Sigmoid colon (tissue), 4 donors: ENCODE data around the gene FHL3.

Experiments
- EP300 ChIP-seq, 4 donors: sonication (generic); formaldehyde crosslinking; IDR thresholded peaks; one replicate each; pipeline ENCODE4 v1.6.1; 2017; ENCODE audit warnings: antibody characterized with exemption in 4 of 4
- POLR2A ChIP-seq, 2 donors: fragments of 450-650 bp; IDR thresholded peaks; one replicate each; pipeline ENCODE4 v1.6.1; 2016; ENCODE audit warnings: antibody characterized with exemption in 2 of 2, mild to moderate bottlenecking in 2 of 2, moderate library complexity in 2 of 2
- POLR2AphosphoS5 ChIP-seq, 4 donors: sonication (generic); formaldehyde crosslinking; IDR thresholded peaks; one replicate each; pipeline ENCODE4 v1.6.1; 2017; ENCODE audit warnings: antibody characterized with exemption in 4 of 4
- TF ChIP-seq, protein P1 (sequence below), 4 experiments: fragments of 450-650 bp in 3 of 4; fragments of 200-600 bp in 1 of 4; IDR thresholded peaks; one replicate each; pipeline ENCODE4 v1.5.1; 2016 to 2019; ENCODE audit warnings: antibody characterized with exemption in 4 of 4, mild to moderate bottlenecking in 3 of 4, moderate library complexity in 2 of 4

DNA sequence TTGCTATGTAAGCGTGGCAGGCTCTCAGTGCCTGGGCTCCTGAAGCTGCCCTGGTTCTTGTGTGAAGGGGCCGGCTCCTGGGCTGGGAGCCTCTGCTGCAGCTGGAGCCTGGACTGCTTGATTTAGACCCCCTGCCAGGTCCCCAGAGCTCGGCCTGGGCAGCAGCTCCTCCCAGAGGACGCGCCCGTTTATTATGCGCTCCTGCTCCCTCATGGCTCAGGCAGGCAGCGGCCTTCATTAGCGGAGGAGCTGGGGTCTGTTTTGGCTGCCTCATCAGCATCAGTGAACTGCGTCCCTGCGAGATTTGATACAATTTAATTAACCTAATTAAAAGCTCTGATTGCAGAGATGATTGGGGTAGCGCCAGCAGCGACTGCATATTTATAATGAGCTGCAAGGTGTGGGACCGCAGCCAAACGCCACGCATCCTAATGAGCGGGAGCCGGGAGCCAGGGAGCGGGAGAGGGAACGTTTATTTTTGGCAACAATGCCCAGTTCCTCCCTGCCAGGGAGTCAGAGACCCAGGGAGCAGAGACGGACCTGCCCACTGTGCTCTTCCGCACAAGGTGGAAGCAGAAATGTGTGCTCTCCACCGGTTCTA is 23.9 kb upstream of the FHL3 start:
- TF ChIP-seq POLR2AphosphoS5 (IDR thresholded peaks at IDR 0.05), result no peak
- no peak for TF ChIP-seq EP300 (IDR thresholded peaks at IDR 0.05)
- TF ChIP-seq POLR2A (IDR thresholded peaks at IDR 0.05), result no peak
- TF ChIP-seq, protein P1, sequence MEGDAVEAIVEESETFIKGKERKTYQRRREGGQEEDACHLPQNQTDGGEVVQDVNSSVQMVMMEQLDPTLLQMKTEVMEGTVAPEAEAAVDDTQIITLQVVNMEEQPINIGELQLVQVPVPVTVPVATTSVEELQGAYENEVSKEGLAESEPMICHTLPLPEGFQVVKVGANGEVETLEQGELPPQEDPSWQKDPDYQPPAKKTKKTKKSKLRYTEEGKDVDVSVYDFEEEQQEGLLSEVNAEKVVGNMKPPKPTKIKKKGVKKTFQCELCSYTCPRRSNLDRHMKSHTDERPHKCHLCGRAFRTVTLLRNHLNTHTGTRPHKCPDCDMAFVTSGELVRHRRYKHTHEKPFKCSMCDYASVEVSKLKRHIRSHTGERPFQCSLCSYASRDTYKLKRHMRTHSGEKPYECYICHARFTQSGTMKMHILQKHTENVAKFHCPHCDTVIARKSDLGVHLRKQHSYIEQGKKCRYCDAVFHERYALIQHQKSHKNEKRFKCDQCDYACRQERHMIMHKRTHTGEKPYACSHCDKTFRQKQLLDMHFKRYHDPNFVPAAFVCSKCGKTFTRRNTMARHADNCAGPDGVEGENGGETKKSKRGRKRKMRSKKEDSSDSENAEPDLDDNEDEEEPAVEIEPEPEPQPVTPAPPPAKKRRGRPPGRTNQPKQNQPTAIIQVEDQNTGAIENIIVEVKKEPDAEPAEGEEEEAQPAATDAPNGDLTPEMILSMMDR (IDR thresholded peaks at IDR 0.05), result no peak
